ENCODE data around the gene OXCT1.

The OXCT1 gene

DNA sequence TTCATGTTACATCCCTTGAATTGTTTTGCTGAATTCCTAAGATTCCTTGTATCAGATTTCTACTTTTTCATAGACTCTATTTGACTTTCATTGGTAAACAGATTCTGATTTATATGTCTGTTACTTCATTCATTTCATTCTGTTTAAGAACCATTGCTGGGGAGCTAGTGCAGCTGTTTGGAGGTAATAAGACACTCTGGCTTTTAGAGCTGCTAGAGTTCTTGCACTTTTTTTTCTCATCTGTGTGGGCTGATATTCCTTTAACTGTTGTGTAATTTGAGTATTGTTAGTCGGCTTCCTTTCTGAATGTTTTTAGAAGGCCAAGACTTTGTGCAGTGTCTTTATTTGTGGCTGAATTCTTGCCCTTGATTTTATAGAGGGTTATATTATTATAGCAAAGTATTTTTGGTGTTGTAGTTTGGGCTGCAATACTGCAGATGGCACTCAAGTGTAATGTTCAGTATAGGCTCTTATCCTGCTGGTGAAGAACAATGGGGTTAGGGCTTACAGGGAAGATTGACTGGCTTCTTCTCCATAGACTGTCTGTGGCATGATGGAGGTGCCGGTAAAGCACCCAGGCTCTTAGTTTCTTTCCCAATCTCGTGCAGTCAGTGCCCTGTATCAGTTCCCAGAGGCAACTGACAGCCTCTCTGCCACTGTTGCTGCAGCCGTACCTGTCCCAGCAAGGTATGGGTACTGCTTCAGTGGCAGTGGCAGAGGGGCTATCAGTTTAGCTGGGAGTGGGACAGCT, 162.2 kb downstream of the OXCT1 start:
- TF ChIP-seq CTCF (conservative IDR thresholded peaks at IDR 0.05; ENCODE audit: low read depth, low read length): peak; percentile 77
- H3K4me3 ChIP-seq (ENCODE audit: low read depth, low read length): no peak overlapping the region
- peak; percentile 84 for DNase-seq (ENCODE audit: low read depth)

DNA sequence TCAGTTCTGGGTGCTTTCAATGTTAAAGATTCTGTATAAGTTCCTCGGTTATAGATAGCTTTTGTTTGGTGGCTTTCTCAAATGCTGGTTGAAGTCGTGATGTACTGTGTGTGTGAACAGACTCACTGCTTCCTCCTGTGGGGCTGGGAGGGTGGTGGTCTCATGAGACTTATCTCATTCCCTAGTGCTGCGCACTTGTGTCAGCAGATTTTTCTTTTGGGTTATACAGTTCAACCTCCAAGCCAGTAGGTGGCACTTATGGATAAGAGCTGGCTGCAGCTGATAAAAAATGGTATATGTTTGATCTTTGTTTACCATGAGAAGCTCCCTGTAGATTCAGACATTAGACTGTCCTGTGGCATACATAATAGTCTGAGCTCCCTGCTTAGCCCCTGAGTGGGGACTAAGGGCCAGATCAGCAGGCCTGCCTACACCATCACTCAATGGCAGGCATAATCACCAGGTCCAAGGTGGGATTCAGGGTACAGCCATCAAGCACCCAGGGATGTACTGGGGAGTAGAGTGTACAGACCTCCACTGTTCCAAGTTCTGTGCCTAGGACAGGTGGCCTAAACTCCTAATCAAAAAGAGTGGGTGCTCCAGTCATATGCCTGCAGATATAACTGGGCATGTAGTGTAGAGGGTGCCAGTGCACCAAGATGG, 174.2 kb downstream of the OXCT1 start:
- TF ChIP-seq CTCF (conservative IDR thresholded peaks at IDR 0.05; ENCODE audit: low read depth, low read length): peak; percentile 46
- peak; percentile 17 for DNase-seq (ENCODE audit: low read depth)
- no peak overlapping the region for H3K4me3 ChIP-seq (ENCODE audit: low read depth, low read length)

- no peak for TF ChIP-seq CTCF (conservative IDR thresholded peaks at IDR 0.05; ENCODE audit: low read depth, low read length)
- no peak for DNase-seq (ENCODE audit: low read depth)
These were observed 183.5 kb downstream of the OXCT1 start for GRCh38 chr5:41686767-41687166.

GRCh38 chr5:41686191-41686590, 184.0 kb downstream of the OXCT1 start:
- no peak for DNase-seq (ENCODE audit: low read depth)
- TF ChIP-seq CTCF (conservative IDR thresholded peaks at IDR 0.05; ENCODE audit: low read depth, low read length): no peak
- no peak overlapping the region for H3K4me3 ChIP-seq (ENCODE audit: low read depth, low read length)

More at GRCh38 chr5:41686767-41687166, 183.5 kb downstream of the OXCT1 start:
- no peak overlapping the region for H3K4me3 ChIP-seq (ENCODE audit: low read depth, low read length)

DNA sequence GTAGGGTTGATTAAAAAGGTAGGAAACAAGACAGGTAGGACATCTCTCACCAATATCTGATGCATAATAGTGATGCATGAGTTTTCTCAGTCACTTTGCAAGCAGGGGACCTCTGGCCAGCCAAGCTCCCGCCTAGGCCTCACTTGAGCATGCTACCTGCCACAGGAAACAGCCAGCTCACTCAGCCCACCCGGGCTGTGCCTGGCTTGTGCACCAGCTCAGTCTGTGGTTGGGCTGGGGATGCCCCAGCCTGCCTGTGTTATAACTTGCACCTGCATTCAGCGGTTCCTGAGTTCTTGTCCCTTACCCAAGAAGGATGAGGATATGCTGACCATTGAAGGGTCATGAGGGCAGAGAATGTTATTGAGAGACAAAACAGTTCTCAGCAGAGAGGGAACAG, 187.0 kb downstream of the OXCT1 start:
- DNase-seq (ENCODE audit: low read depth): no peak
- H3K4me3 ChIP-seq (ENCODE audit: low read depth, low read length): no peak overlapping the region
- TF ChIP-seq CTCF (conservative IDR thresholded peaks at IDR 0.05; ENCODE audit: low read depth, low read length): no peak

DNA sequence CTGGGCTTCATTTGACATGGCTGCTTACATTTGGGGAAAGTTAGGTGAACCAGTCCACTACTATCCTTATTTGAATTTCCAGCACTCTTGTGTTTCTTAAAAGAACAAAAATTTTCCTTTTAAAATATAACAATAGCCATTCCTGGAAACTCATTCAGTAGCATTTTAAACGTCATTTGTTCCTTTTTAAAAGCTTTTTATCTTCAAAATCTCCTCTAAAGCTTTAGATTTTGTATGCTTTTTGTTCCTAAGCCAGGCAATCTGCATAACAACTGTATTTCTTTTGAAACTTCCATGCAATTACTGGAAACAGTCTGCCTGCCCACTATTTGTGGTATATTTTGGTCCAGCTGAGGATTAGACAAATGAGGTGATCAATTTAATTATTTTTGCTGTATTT, 187.6 kb downstream of the OXCT1 start:
- H3K4me3 ChIP-seq (ENCODE audit: low read depth, low read length): no peak overlapping the region
- no peak for TF ChIP-seq CTCF (conservative IDR thresholded peaks at IDR 0.05; ENCODE audit: low read depth, low read length)
- DNase-seq (ENCODE audit: low read depth): no peak

- H3K4me3 ChIP-seq (ENCODE audit: low read depth, low read length): no peak overlapping the region
- TF ChIP-seq CTCF (conservative IDR thresholded peaks at IDR 0.05; ENCODE audit: low read depth, low read length): no peak
- peak; percentile 3 for DNase-seq (ENCODE audit: low read depth)
These were observed 188.4 kb downstream of the OXCT1 start for GRCh38 chr5:41681840-41682239.
